Mesenchymal stem cell (in vitro differentiated cells and primary cell): ENCODE results near the gene FGF14.

Experiments
- DNase-seq: peaks from one replicate; pipeline ENCODE4 v3.0.0-alpha.2; 2013
- H2AFZ ChIP-seq: one replicate; pipeline ENCODE4 v1.6.1; 2013; ENCODE audit warnings: low read depth, mild to moderate bottlenecking, control low read depth, inconsistent platforms, low read length, moderate library complexity
- H2AK5ac ChIP-seq: 2 replicates; pipeline ENCODE4 v1.6.1; 2013; ENCODE audit warnings: low read length, moderate library complexity, mild to moderate bottlenecking, inconsistent platforms; ENCODE audit not compliant: severe bottlenecking
- H2BK120ac ChIP-seq: one replicate; pipeline ENCODE4 v1.6.1; 2013; ENCODE audit warnings: low read depth, mild to moderate bottlenecking, inconsistent platforms, low read length, moderate library complexity
- H2BK12ac ChIP-seq, 2 experiments: one replicate each; pipeline ENCODE4 v1.6.1; 2013; ENCODE audit warnings: inconsistent platforms in 2 of 2, low read length in 2 of 2, mild to moderate bottlenecking in 2 of 2, moderate library complexity in 2 of 2, control low read depth in 1 of 2
- H2BK15ac ChIP-seq: one replicate; pipeline ENCODE4 v1.6.1; 2013; ENCODE audit warnings: mild to moderate bottlenecking, low read depth, inconsistent platforms; ENCODE audit not compliant: poor library complexity, severe bottlenecking
- H2BK5ac ChIP-seq: 2 replicates; pipeline ENCODE4 v1.6.1; 2013; ENCODE audit warnings: low read depth, mild to moderate bottlenecking, low read length, control low read depth, inconsistent platforms; ENCODE audit not compliant: poor library complexity, severe bottlenecking
- H3K14ac ChIP-seq, 2 experiments: one replicate each; pipeline ENCODE4 v1.6.1; 2013; ENCODE audit warnings: inconsistent platforms in 2 of 2, low read length in 2 of 2, control low read depth in 1 of 2, mild to moderate bottlenecking in 1 of 2, moderate library complexity in 1 of 2
- H3K18ac ChIP-seq, 2 experiments: one replicate each; pipeline ENCODE4 v1.6.1; 2013; ENCODE audit warnings: inconsistent platforms in 2 of 2, low read length in 2 of 2, control low read depth in 1 of 2, low read depth in 1 of 2, mild to moderate bottlenecking in 1 of 2
- H3K23ac ChIP-seq, 2 experiments: one replicate each; pipeline ENCODE4 v1.6.1; 2013; ENCODE audit warnings: inconsistent platforms in 2 of 2, low read length in 2 of 2, mild to moderate bottlenecking in 2 of 2, moderate library complexity in 2 of 2, control low read depth in 1 of 2
- H3K27ac ChIP-seq: 2 replicates; pipeline ENCODE4 v1.5.1; 2013; ENCODE audit warnings: mild to moderate bottlenecking, moderate library complexity, low read length, control low read depth, inconsistent platforms; ENCODE audit not compliant: poor library complexity, severe bottlenecking
- H3K27me3 ChIP-seq, 2 experiments: 2 replicates each; pipeline versions ENCODE4 v1.6.1 to v1.7.0; 2013; ENCODE audit warnings: low read length in 2 of 2, mild to moderate bottlenecking in 2 of 2, moderate library complexity in 2 of 2, control low read depth in 1 of 2, inconsistent platforms in 1 of 2; ENCODE audit not compliant: control insufficient read depth in 1 of 2, insufficient read depth in 1 of 2
- H3K36me3 ChIP-seq, 2 experiments: 2 replicates each; pipeline versions ENCODE4 v1.6.1 to v1.7.0; 2013; ENCODE audit warnings: low read length in 2 of 2, control low read depth in 1 of 2, inconsistent platforms in 1 of 2, low read depth in 1 of 2, mild to moderate bottlenecking in 1 of 2; ENCODE audit not compliant: insufficient read depth in 2 of 2, control insufficient read depth in 1 of 2
- H3K4ac ChIP-seq, 2 experiments: one replicate each; pipeline ENCODE4 v1.6.1; 2013; ENCODE audit warnings: inconsistent platforms in 2 of 2, low read length in 2 of 2, mild to moderate bottlenecking in 2 of 2, moderate library complexity in 2 of 2, control low read depth in 1 of 2, low read depth in 1 of 2
- H3K4me1 ChIP-seq: 2 replicates; pipeline ENCODE4 v1.6.1; 2013; ENCODE audit warnings: low read depth, low read length, control low read depth; ENCODE audit not compliant: control insufficient read depth, insufficient read depth
- H3K4me2 ChIP-seq: 2 replicates; pipeline ENCODE4 v1.6.1; 2013; ENCODE audit warnings: low read length, mild to moderate bottlenecking, inconsistent platforms; ENCODE audit not compliant: poor library complexity, severe bottlenecking
- H3K4me3 ChIP-seq, 2 experiments: 2 replicates each; pipeline versions ENCODE4 v1.5.1 to v1.7.0; 2013; ENCODE audit warnings: low read length in 2 of 2, mild to moderate bottlenecking in 2 of 2, control low read depth in 1 of 2, low read depth in 1 of 2; ENCODE audit not compliant: insufficient read depth in 1 of 2
- H3K79me1 ChIP-seq: replicated peaks from 2 replicates; pipeline ENCODE4 v1.6.1; 2013; ENCODE audit warnings: mild to moderate bottlenecking, control low read depth, low read length, inconsistent platforms; ENCODE audit not compliant: poor library complexity, severe bottlenecking
- H3K9ac ChIP-seq: 2 replicates; pipeline ENCODE4 v1.7.0; 2013; ENCODE audit warnings: mild to moderate bottlenecking, low read length, moderate library complexity
- H3K9me3 ChIP-seq: 2 replicates; pipeline ENCODE4 v1.7.0; 2013; ENCODE audit warnings: mild to moderate bottlenecking, low read length; ENCODE audit not compliant: control insufficient read depth
- H4K8ac ChIP-seq: one replicate; pipeline ENCODE4 v1.6.1; 2013; ENCODE audit warnings: inconsistent platforms, mild to moderate bottlenecking, low read length, moderate library complexity
- H4K91ac ChIP-seq: one replicate; pipeline ENCODE4 v1.6.1; 2013; ENCODE audit warnings: mild to moderate bottlenecking, low read length, inconsistent platforms
- WGBS: methylation state at CpG from one replicate; pipeline ENCODE4 v1.1.7; 2013; ENCODE audit warnings: mixed read lengths; 5-methylcytosine and 5-hydroxymethylcytosine counted together

The FGF14 gene

GRCh38 chr13:102177431-102177830, 224.4 kb downstream of the FGF14 start:
- Histone ChIP-seq H2AFZ (no peak overlapping the region), H3K4me1 (no peaks in the 10 kb centered on the region), H2BK120ac (no peak overlapping the region), H3K27me3 (no peaks in the 10 kb centered on the region), H2BK5ac (no peak overlapping the region), H3K9ac (no peak overlapping the region), H3K4ac (no peak overlapping the region), H3K23ac (no peak overlapping the region), H2AK5ac (no peak overlapping the region), H3K79me1 (no peaks in the 10 kb centered on the region), H3K4me3 (no peak overlapping the region), H3K4me2 (no peak overlapping the region), H3K14ac (no peak overlapping the region), H3K9me3 (no peaks in the 10 kb centered on the region), H3K27ac (no peak overlapping the region), H4K8ac (no peak overlapping the region), H3K36me3 (no peaks in the 10 kb centered on the region), H2BK15ac (no peak overlapping the region), H3K18ac (no peak overlapping the region), H2BK12ac (no peak overlapping the region), H4K91ac (no peak overlapping the region)
- no peak for DNase-seq

- Histone ChIP-seq H3K4ac (no peak overlapping the region), H3K4me1 (no peaks in the 10 kb centered on the region), H2BK120ac (no peak overlapping the region), H2BK15ac (no peak overlapping the region), H2AFZ (no peak overlapping the region), H3K27me3 (no peaks in the 10 kb centered on the region), H3K36me3 (no peaks in the 10 kb centered on the region), H4K91ac (no peak overlapping the region), H3K9ac (no peak overlapping the region), H2AK5ac (no peak overlapping the region), H3K9me3 (no peaks in the 10 kb centered on the region), H3K4me2 (no peak overlapping the region), H3K27ac (no peak overlapping the region), H3K4me3 (no peak overlapping the region), H3K14ac (no peak overlapping the region), H3K79me1 (no peaks in the 10 kb centered on the region), H4K8ac (no peak overlapping the region), H2BK5ac (no peak overlapping the region), H2BK12ac (no peak overlapping the region), H3K18ac (no peak overlapping the region), H3K23ac (no peak overlapping the region)
- DNase-seq: no peak
- 90% methylated on average over 1 of the region's 4 CpGs for WGBS
Observed at GRCh38 chr13:102176846-102177245, 225.0 kb downstream of the FGF14 start.

- Histone ChIP-seq H4K91ac (no peak overlapping the region), H3K4me3 (no peak overlapping the region), H2BK5ac (no peak overlapping the region), H3K23ac (no peak overlapping the region), H3K18ac (no peak overlapping the region), H3K14ac (no peak overlapping the region), H2AK5ac (no peak overlapping the region), H4K8ac (no peak overlapping the region), H3K9ac (no peak overlapping the region), H3K27ac (no peak overlapping the region), H2AFZ (no peak overlapping the region), H2BK12ac (no peak overlapping the region), H3K4me1 (no peaks in the 10 kb centered on the region), H3K9me3 (no peaks in the 10 kb centered on the region), H2BK15ac (no peak overlapping the region), H3K79me1 (no peaks in the 10 kb centered on the region), H3K4ac (no peak overlapping the region), H3K4me2 (no peak overlapping the region), H3K27me3 (no peaks in the 10 kb centered on the region), H2BK120ac (no peak overlapping the region), H3K36me3 (no peaks in the 10 kb centered on the region)
- DNase-seq: no peak
- 47% methylated on average over 1 of the region's 1 CpG for WGBS
Observed at GRCh38 chr13:102172406-102172805, 229.4 kb downstream of the FGF14 start.

GRCh38 chr13:102170305-102170704, 231.5 kb downstream of the FGF14 start:
- H3K9me3 ChIP-seq: no peaks in the 10 kb centered on the region

More at GRCh38 chr13:102170305-102170704, 231.5 kb downstream of the FGF14 start:
- Histone ChIP-seq H3K14ac (no peak overlapping the region), H3K4me1 (no peaks in the 10 kb centered on the region), H2AK5ac (no peak overlapping the region), H4K91ac (no peak overlapping the region), H3K18ac (no peak overlapping the region), H3K27ac (no peak overlapping the region), H3K9ac (no peak overlapping the region), H2BK120ac (no peak overlapping the region), H2BK12ac (no peak overlapping the region), H4K8ac (no peak overlapping the region), H2BK5ac (no peak overlapping the region), H3K4ac (no peak overlapping the region), H3K23ac (no peak overlapping the region), H3K4me3 (no peak overlapping the region), H2BK15ac (no peak overlapping the region), H3K4me2 (no peak overlapping the region), H3K36me3 (no peaks in the 10 kb centered on the region), H3K27me3 (no peaks in the 10 kb centered on the region), H3K79me1 (no peaks in the 10 kb centered on the region), H2AFZ (no peak overlapping the region)
- no peak for DNase-seq
- WGBS: 85% methylated on average over 6 of the region's 6 CpGs
